SJSA1 (cell line): ENCODE data around the gene SAMHD1. TPM values are rescaled to one million over a fixed set of nuclear protein-coding genes. Genes with fewer than 3 reads are reported as not detected.

Experiments
- DNase-seq, 2 experiments: peaks; one replicate each; pipeline ENCODE4 v3.0.0-alpha.2; 2015 to 2020; ENCODE audit warnings: low spot score in 2 of 2, low read depth in 1 of 2
- H3K27ac ChIP-seq: fragments of 250-450 bp; sonication (Bioruptor Pico); 2 replicates; pipeline ENCODE4 v1.5.1; 2020; ENCODE audit warnings: mild to moderate bottlenecking, moderate library complexity
- H3K27me3 ChIP-seq: fragments of 250-450 bp; sonication (Bioruptor Pico); replicated peaks from 2 replicates; pipeline ENCODE4 v1.5.1; 2020; ENCODE audit warnings: mild to moderate bottlenecking, moderate library complexity
- H3K36me3 ChIP-seq: fragments of 250-450 bp; sonication (Bioruptor Pico); 2 replicates; pipeline ENCODE4 v1.5.1; 2020; ENCODE audit warnings: mild to moderate bottlenecking
- H3K4me1 ChIP-seq: fragments of 250-450 bp; sonication (Bioruptor Pico); replicated peaks from 2 replicates; pipeline ENCODE4 v1.6.1; 2021; ENCODE audit warnings: mild to moderate bottlenecking
- H3K4me3 ChIP-seq: fragments of 250-450 bp; sonication (Bioruptor Pico); 2 replicates; pipeline ENCODE4 v1.5.1; 2020; ENCODE audit warnings: mild to moderate bottlenecking
- H3K9me3 ChIP-seq: fragments of 250-450 bp; sonication (Bioruptor Pico); replicated peaks from 2 replicates; pipeline ENCODE4 v1.5.1; 2020; ENCODE audit warnings: mild to moderate bottlenecking
- total RNA-seq: library from RNA; depleted of rRNA; stranded (reverse); fragments of >200 nt; shearing (Covaris generic); gene quantifications from 2 replicates; pipeline ENCODE4 v1.2.3, GENCODE V29; 2014

The SAMHD1 gene
- total RNA-seq, 1 experiment from 2014 or later, result 13.8 TPM

GRCh38 chr20:36871640-36872570 is 79.6 kb downstream of the SAMHD1 start:
- peaks cover 29% of the 10 kb centered on the region for H3K4me1 ChIP-seq
- H3K27me3 ChIP-seq, result no peaks in the 10 kb centered on the region
- no peak for DNase-seq
- H3K4me3 ChIP-seq, result no peak overlapping the region
- H3K36me3 ChIP-seq, result no peaks in the 10 kb centered on the region
- no peaks in the 10 kb centered on the region for H3K9me3 ChIP-seq
- H3K27ac ChIP-seq, result no peak overlapping the region

DNA sequence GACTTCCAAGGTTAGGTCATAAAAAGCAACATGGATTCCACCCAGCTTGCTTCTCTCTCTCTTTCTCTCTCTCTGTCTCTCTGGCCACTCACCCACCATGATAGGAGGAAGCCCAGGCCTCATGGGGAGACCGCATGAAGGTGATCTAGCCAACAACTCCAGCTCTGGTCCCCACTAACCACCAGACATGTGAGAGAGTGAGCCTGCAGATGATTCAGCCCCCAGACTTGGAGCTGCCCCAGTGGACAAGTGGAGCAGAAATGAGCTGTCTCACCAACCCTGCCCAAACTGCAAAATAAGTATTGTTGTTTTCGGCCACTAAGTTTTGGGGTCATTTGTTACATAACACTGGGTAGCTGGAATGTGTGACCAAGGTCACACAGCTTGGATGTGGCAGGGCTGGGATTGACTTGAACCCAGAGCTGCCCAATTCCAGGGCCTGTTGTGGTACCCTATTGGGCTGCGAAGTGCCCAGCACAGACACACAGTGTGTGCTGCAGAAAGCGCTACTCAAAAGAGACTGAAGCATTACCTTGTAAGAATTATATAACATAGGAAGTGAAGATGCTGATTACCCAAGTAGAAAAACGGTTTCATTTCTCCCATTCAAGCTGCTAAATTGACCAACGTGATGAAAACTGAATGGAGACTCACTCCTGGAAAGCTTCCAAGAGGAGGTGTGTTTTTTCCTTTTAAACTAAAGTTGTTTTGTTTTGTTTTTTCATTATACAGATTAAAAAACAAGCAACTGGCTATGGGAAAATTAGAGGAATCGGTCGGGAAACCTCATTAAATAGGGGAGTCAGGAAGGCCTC is 84.6 kb downstream of the SAMHD1 start:
- Histone ChIP-seq H3K4me1 (peaks cover 10% of the 10 kb centered on the region), H3K36me3 (peaks cover 13% of the 10 kb centered on the region), H3K27ac (no peak overlapping the region), H3K27me3 (no peaks in the 10 kb centered on the region), H3K4me3 (no peak overlapping the region), H3K9me3 (peaks cover 3% of the 10 kb centered on the region; the same call in 1 of the 2 replicates)
- DNase-seq, result no peak

DNA sequence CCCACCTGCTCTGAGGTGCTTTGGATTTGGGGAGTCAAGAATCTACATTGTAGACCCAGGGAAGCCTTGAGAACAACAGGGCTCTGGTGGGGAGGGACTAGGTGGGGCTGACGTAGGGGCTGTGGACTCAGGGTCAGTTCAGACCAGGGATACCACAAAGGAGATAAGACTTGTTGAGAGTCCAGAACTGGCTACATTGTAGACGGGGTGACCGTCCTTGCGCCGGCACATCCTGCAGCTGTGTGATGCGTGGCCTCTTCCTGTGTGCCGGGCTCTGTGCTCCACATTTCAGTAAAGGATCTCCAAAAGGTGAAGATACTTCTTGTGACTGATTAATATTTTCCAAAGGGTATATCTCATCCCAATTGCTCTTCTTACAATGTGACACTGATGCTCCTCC is 85.3 kb downstream of the SAMHD1 start:
- H3K27me3 ChIP-seq, result no peaks in the 10 kb centered on the region
- peaks cover 20% of the 10 kb centered on the region for H3K36me3 ChIP-seq
- H3K4me1 ChIP-seq, result peaks cover 15% of the 10 kb centered on the region
- no peak overlapping the region for H3K4me3 ChIP-seq
- no peak overlapping the region for H3K27ac ChIP-seq
- H3K9me3 ChIP-seq, result peaks cover 3% of the 10 kb centered on the region; the same call in 1 of the 2 replicates
- DNase-seq, result no peak

DNA sequence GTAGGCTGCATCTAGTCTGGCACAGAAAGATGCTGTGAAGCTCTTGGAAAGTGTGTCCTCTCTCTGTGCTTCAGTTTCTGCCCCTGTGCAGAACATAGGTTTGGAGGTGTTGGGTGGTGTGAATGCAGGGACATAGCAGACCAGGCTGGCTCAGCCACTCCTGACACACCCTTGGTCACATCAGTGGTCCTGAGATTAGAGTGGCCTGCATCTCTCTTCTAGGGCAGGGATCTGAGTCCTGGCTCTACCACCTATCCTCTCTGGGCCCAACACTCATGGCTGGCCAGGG is 85.7 kb downstream of the SAMHD1 start:
- no peak overlapping the region for H3K4me3 ChIP-seq
- peaks cover 19% of the 10 kb centered on the region for H3K4me1 ChIP-seq
- H3K27ac ChIP-seq, result no peak overlapping the region
- H3K36me3 ChIP-seq, result peaks cover 24% of the 10 kb centered on the region
- no peak for DNase-seq
- H3K9me3 ChIP-seq, result peaks cover 3% of the 10 kb centered on the region; the same call in 1 of the 2 replicates
- no peaks in the 10 kb centered on the region for H3K27me3 ChIP-seq

GRCh38 chr20:36865076-36865860 is 86.2 kb downstream of the SAMHD1 start:
- no peaks in the 10 kb centered on the region for H3K27me3 ChIP-seq
- no peak overlapping the region for H3K4me3 ChIP-seq
- no peak overlapping the region for H3K27ac ChIP-seq
- DNase-seq, result no peak
- peaks cover 29% of the 10 kb centered on the region for H3K36me3 ChIP-seq
- H3K4me1 ChIP-seq, result peaks cover 24% of the 10 kb centered on the region
- peaks cover 3% of the 10 kb centered on the region; the same call in 1 of the 2 replicates for H3K9me3 ChIP-seq

- H3K27me3 ChIP-seq, result no peaks in the 10 kb centered on the region
- peak in 1 of 2 experiments; percentile 25 for DNase-seq
- peak overlapping the region; percentile 45 for H3K27ac ChIP-seq
These were observed 88.4 kb downstream of the SAMHD1 start for GRCh38 chr20:36862857-36863668.

GRCh38 chr20:36861875-36862801 is 89.4 kb downstream of the SAMHD1 start:
- DNase-seq, result peak; percentile 90 to 94
- no peaks in the 10 kb centered on the region for H3K27me3 ChIP-seq
- H3K27ac ChIP-seq, result peak overlapping the region; percentile 91
- peaks cover 3% of the 10 kb centered on the region; the same call in 1 of the 2 replicates for H3K9me3 ChIP-seq
- H3K4me3 ChIP-seq, result peak overlapping the region; percentile 98
- H3K4me1 ChIP-seq, result peaks cover 50% of the 10 kb centered on the region
- peaks cover 53% of the 10 kb centered on the region for H3K36me3 ChIP-seq

More at GRCh38 chr20:36862857-36863668, 88.4 kb downstream of the SAMHD1 start:
- H3K4me3 ChIP-seq, result peak overlapping the region; percentile 98
- peaks cover 3% of the 10 kb centered on the region; the same call in 1 of the 2 replicates for H3K9me3 ChIP-seq
- H3K36me3 ChIP-seq, result peaks cover 47% of the 10 kb centered on the region
- H3K4me1 ChIP-seq, result peaks cover 44% of the 10 kb centered on the region

DNA sequence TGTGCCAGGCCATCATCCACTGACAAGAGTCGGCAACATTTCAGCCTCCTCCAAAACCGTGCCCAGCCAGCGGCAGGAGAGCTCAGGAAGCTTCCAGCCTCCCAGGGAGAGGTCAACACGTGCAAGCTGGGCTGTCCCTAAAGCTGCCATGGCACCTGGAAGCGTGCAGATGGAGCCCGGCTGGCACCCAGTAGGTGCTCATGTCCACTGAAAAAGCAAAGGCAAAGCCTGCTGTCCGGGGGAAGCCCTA is 90.0 kb downstream of the SAMHD1 start:
- DNase-seq, result no peak
- peak overlapping the region; percentile 98 for H3K4me3 ChIP-seq
- peak overlapping the region; percentile 91 for H3K27ac ChIP-seq
- H3K9me3 ChIP-seq, result peaks cover 3% of the 10 kb centered on the region; the same call in 1 of the 2 replicates
- H3K36me3 ChIP-seq, result peaks cover 55% of the 10 kb centered on the region
- peaks cover 56% of the 10 kb centered on the region for H3K4me1 ChIP-seq
- no peaks in the 10 kb centered on the region for H3K27me3 ChIP-seq

DNA sequence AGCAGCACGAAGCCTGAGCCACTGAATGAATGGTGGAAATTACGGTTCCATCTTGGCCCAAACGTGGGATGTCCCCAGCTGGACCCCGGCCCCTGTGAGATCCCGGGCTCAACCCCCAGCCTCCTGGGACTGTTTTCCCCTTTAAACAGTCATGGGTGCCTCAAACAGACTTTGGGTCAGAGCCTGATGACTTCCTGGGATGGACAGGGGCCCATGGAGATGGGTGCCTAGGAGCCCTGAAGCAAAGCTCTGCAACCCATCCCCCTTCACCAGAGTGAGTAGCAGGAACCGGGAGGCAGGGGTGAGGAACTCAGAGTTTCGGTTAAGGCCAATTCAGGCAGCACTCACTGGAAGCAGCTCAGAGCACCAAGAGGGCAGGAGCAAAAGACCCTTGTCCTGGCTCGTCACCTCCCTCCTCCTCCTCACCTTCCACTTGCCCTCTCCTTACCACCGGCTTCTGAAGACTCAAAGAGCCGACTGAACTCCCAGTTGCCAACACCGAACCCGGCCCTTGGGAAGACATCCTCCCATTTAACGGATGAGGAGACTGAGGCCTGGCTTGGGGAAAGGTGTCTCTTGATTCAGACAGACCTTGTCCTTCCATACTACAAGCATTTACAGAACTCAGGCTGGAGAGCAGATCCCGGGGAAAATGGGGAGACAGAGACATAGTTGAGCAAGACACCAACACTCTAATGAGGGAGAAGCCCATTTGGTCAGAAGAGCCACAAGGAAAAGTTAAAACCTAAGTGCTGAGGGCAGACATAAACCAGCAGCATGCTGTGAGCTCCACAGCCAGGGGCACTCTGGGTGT is 90.5 kb downstream of the SAMHD1 start:
- Histone ChIP-seq H3K4me3 (peak overlapping the region; percentile 98), H3K27me3 (no peaks in the 10 kb centered on the region), H3K36me3 (peaks cover 55% of the 10 kb centered on the region), H3K27ac (peak overlapping the region; percentile 91), H3K9me3 (peaks cover 3% of the 10 kb centered on the region; the same call in 1 of the 2 replicates), H3K4me1 (peaks cover 61% of the 10 kb centered on the region)
- DNase-seq, result no peak

DNA sequence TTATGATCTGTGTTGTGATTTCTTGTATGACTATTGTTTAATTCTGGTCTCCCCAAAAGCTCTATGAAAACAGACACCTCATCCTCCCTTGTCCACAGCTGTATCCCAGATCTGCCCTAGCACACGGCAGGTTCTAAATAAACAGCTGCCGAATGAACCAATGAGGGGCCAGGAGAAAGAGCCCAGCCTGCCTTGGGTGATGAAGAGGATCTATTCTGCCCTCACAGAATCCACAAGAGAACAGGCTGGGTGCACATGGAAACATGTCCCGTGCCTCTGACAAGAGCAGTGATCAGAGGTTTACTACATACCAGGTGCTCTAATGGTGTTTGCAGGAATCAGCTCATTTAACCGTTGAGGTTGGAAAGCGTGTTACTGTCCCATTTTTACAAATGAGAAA is 91.2 kb downstream of the SAMHD1 start:
- Histone ChIP-seq H3K4me1 (peaks cover 68% of the 10 kb centered on the region), H3K4me3 (no peak overlapping the region), H3K36me3 (peaks cover 58% of the 10 kb centered on the region), H3K9me3 (peaks cover 3% of the 10 kb centered on the region; the same call in 1 of the 2 replicates), H3K27ac (no peak overlapping the region), H3K27me3 (no peaks in the 10 kb centered on the region)
- no peak for DNase-seq

DNA sequence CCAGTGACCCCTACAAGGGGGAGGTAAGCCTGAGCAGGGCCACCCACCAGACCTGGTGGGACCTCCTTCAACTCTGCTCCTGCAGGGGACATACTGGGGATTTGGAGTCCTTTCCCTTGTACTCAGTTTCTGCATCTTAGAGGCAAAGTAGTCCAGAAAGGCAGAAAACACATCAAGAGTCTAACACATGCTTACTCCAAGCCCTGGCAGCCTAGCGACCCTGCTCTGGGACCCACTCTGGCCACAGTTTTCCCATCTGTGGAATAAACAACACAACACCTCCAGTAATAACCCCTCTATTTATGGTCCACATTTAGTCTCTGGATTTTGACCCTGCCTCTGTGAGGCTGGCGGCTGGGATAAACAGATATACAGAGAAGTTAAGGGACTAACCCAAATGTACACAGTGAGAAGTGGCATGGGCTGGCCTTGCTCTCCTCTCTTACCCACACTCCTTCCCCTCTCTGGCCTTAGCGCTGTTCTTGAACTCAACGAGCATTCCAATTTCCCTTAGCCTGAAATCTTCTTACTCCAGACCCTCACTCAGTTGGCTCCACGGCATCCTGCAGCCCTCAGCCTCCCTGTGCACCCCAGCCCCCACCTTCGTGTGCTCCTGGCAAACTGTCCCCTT is 91.7 kb downstream of the SAMHD1 start:
- Histone ChIP-seq H3K4me1 (peaks cover 73% of the 10 kb centered on the region), H3K9me3 (peaks cover 3% of the 10 kb centered on the region; the same call in 1 of the 2 replicates), H3K4me3 (no peak overlapping the region), H3K27ac (no peak overlapping the region), H3K36me3 (peaks cover 63% of the 10 kb centered on the region), H3K27me3 (no peaks in the 10 kb centered on the region)
- no peak for DNase-seq
